ENCODE measurements around the gene CFAP141. TPM values are rescaled to one million over a fixed set of nuclear protein-coding genes. Genes with fewer than 3 reads are reported as not detected.
A peak's percentile ranks its signal among the peaks of the same experiment; 100 is the strongest.

CFAP141 gene
- total RNA-seq, 1 donor from 2014 or later, result not detected

DNA sequence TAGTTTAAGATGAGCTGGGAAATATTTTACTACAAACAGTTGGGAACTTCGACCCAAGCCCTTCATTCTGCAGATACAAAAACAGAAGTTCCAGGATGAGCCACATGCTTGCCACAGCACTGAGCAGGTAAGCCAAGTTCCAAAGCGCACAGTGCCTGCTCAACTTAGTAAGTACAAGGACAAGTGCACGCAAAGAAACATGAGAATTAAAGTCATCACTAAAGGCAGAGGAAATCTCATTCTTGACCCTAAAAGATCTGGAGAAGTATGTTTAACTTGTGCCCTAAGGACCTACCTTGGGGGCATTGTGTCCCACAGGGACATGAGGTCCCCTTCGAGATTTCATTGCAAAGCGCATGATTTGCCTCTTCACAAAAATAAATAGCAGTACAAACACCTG lies 13.4 kb upstream of the CFAP141 start:
- TF ChIP-seq, protein P1, sequence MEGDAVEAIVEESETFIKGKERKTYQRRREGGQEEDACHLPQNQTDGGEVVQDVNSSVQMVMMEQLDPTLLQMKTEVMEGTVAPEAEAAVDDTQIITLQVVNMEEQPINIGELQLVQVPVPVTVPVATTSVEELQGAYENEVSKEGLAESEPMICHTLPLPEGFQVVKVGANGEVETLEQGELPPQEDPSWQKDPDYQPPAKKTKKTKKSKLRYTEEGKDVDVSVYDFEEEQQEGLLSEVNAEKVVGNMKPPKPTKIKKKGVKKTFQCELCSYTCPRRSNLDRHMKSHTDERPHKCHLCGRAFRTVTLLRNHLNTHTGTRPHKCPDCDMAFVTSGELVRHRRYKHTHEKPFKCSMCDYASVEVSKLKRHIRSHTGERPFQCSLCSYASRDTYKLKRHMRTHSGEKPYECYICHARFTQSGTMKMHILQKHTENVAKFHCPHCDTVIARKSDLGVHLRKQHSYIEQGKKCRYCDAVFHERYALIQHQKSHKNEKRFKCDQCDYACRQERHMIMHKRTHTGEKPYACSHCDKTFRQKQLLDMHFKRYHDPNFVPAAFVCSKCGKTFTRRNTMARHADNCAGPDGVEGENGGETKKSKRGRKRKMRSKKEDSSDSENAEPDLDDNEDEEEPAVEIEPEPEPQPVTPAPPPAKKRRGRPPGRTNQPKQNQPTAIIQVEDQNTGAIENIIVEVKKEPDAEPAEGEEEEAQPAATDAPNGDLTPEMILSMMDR (conservative IDR thresholded peaks at IDR 0.05), result no peak
- Mint-ChIP-seq H3K9me3 (no peaks in the 10 kb centered on the region), H3K4me3 (peak overlapping the region; percentile 98), H3K27ac (peak overlapping the region; percentile 98), H3K27me3 (peaks cover 4% of the 10 kb centered on the region), H3K4me1 (ENCODE audit: unreplicated experiment) (peaks cover 35% of the 10 kb centered on the region), H3K36me3 (peaks cover 32% of the 10 kb centered on the region)
- no peak for DNase-seq (ENCODE audit: extremely low spot score, unreplicated experiment)

DNA sequence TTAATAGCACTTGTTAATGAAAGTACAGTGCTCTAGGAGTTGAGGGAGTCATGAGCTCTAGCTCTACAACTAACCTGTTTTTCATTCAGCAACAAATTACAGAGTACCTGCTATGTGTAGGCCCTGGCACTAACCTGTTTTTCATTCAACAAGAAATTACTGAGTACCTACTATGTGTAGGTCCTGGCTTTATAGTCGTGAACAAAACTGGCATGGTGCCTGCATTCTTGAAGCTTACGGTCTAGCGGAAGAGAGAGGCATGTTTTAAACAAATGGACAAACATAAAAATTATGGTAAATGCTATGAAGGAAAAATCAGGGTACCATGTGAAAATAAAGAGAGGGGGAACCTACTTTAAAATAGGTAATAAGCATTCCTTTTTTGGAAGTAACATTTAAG lies 12.4 kb upstream of the CFAP141 start:
- H3K36me3 Mint-ChIP-seq, result peaks cover 38% of the 10 kb centered on the region

DNA sequence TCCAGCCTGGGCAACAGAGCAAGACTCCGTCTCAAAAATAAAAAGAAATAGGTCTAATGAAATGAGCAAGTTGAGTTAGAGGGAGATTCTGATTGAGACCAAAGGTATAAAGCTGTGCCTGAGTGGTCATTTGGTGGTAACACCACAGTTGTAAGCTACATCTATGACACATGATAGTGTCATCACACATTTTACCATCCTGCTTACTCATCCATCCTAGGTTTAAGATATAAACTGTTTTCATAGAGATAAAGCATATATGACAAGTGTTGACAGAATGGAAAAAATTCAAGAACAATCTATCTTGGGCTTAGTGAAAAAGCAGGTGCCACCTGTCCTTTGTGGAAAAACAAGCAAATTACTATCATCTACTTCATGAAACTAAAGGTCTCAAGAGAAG lies 7.1 kb upstream of the CFAP141 start:
- Mint-ChIP-seq H3K4me3 (no peak overlapping the region), H3K9me3 (no peaks in the 10 kb centered on the region), H3K4me1 (ENCODE audit: unreplicated experiment) (peaks cover 11% of the 10 kb centered on the region), H3K36me3 (peaks cover 42% of the 10 kb centered on the region), H3K27me3 (no peaks in the 10 kb centered on the region), H3K27ac (no peak overlapping the region)
- TF ChIP-seq, protein P1 (conservative IDR thresholded peaks at IDR 0.05), result no peak
- no peak for DNase-seq (ENCODE audit: extremely low spot score, unreplicated experiment)

More for the DNA sequence above, 12.4 kb upstream of the CFAP141 start:
- peaks cover 31% of the 10 kb centered on the region for H3K4me1 Mint-ChIP-seq (ENCODE audit: unreplicated experiment)
- DNase-seq (ENCODE audit: extremely low spot score, unreplicated experiment), result no peak
- H3K27ac Mint-ChIP-seq, result peak overlapping the region; percentile 98
- H3K27me3 Mint-ChIP-seq, result peaks cover 4% of the 10 kb centered on the region
- TF ChIP-seq, protein P1 (conservative IDR thresholded peaks at IDR 0.05), result no peak
- H3K9me3 Mint-ChIP-seq, result no peaks in the 10 kb centered on the region
- peak overlapping the region; percentile 98 for H3K4me3 Mint-ChIP-seq

DNA sequence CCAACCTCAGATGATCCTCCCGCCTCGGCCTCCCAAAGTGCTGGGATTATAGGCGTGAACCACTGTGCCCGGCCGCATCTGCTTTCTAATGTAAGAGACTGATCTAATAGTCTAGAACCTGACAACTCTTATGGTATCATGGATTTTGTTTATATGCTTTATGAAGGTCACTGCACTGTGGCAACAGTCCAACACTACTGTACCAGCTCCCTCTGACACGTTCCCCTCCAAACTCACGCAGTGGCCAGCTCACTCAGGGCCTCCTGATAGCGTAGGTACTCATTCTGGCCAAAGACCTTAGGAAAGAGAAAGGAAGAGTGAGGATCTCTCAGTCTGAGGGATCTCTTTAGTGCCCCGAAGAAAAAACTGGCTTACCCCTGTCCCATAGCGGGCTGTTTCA lies 6.0 kb upstream of the CFAP141 start:
- no peak for DNase-seq (ENCODE audit: extremely low spot score, unreplicated experiment)
- H3K27me3 Mint-ChIP-seq, result no peaks in the 10 kb centered on the region
- no peaks in the 10 kb centered on the region for H3K9me3 Mint-ChIP-seq
- peak overlapping the region; percentile 21 for H3K27ac Mint-ChIP-seq
- H3K36me3 Mint-ChIP-seq, result peaks cover 35% of the 10 kb centered on the region
- TF ChIP-seq, protein P1 (conservative IDR thresholded peaks at IDR 0.05), result no peak
- no peak overlapping the region for H3K4me3 Mint-ChIP-seq
- H3K4me1 Mint-ChIP-seq (ENCODE audit: unreplicated experiment), result peaks cover 5% of the 10 kb centered on the region

DNA sequence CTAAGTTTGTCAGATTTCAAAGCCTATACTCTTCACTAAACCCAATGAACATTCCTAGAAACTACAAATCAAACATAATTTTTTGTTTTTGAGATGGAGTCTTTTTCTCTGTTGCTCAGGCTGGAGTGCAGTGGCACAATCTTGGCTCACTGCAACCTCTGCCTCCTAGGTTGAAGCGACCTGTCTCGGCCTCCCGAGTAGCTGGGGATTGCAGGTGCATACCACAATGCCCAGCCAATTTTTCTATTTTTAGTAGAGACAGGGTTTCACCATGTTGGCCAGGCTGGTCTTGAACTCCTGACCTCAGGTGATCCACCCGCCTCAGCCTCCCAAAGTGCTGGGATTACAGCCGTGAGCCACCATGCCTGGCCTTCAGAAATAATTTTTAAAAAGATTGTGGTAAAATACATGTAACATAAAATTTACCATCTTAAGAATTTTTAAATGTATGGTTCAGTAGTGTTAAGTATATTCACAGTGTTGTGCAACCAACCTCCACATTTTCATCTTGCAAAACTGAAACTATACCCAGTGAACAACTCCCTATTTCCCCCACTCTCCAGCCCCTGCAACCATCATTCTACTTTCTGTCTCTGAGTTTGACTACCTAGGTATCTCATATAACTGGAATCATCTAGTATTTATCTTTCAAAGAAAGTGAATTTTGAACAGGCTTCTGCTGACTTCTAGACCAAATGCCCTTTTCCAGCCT lies 2.7 kb upstream of the CFAP141 start:
- H3K36me3 Mint-ChIP-seq, result peaks cover 39% of the 10 kb centered on the region
- H3K27me3 Mint-ChIP-seq, result no peaks in the 10 kb centered on the region
- DNase-seq (ENCODE audit: extremely low spot score, unreplicated experiment), result no peak
- TF ChIP-seq, protein P1 (conservative IDR thresholded peaks at IDR 0.05), result no peak
- peaks cover 5% of the 10 kb centered on the region for H3K4me1 Mint-ChIP-seq (ENCODE audit: unreplicated experiment)
- no peaks in the 10 kb centered on the region for H3K9me3 Mint-ChIP-seq
- H3K27ac Mint-ChIP-seq, result no peak overlapping the region
- no peak overlapping the region for H3K4me3 Mint-ChIP-seq

All from type B pancreatic cell (in vitro differentiated cells).